Testis (tissue), 3 donors: ENCODE measurements around the gene HADHA. TPM values are rescaled to one million over a fixed set of nuclear protein-coding genes. Genes with fewer than 3 reads are reported as not detected.

Source experiments
- DNase-seq: peaks from one replicate; pipeline ENCODE4 v3.0.0-alpha.2; 2019
- H3K27ac ChIP-seq, 2 donors: fragments of 200-600 bp; sonication (generic); one replicate each; pipeline ENCODE4 v1.5.1; 2019
- H3K27me3 ChIP-seq: fragments of 200-600 bp; sonication (generic); one replicate; pipeline ENCODE4 v1.5.1; 2019
- H3K36me3 ChIP-seq: fragments of 200-600 bp; sonication (generic); one replicate; pipeline ENCODE4 v1.5.1; 2017; ENCODE audit warnings: low read depth; ENCODE audit errors: missing control alignments
- H3K4me1 ChIP-seq: fragments of 200-600 bp; sonication (generic); one replicate; pipeline ENCODE4 v1.5.1; 2019
- H3K4me3 ChIP-seq, 2 donors: fragments of 200-600 bp; sonication (generic); one replicate each; pipeline ENCODE4 v1.5.1; 2017 to 2019
- H3K9me3 ChIP-seq: fragments of 200-600 bp; sonication (generic); one replicate; pipeline ENCODE4 v1.5.1; 2017
- POLR2A ChIP-seq: fragments of 450-650 bp; IDR thresholded peaks from one replicate; pipeline ENCODE4 v1.6.1; 2017; ENCODE audit warnings: antibody characterized with exemption, mild to moderate bottlenecking, moderate library complexity
- WGBS, 2 donors: methylation state at CpG; one replicate each; pipeline ENCODE4 v1.1.5; 2018; 5-methylcytosine and 5-hydroxymethylcytosine counted together
- intact Hi-C: fragments of 100-400 bp; cut with DNase I; formaldehyde crosslinking; loops from one replicate; pipeline ENCODE4 v1.15.1; 2023; ENCODE audit warnings: low total_unique reads
- polyA plus RNA-seq: library from polyadenylated mRNA; stranded (reverse); fragments of 350-450 nt; fragmentation: Illumina TruSeq; extraction: RNeasy Lipid Tissue Mini Kit (QIAGEN cat#74804); gene quantifications from one replicate; pipeline ENCODE4 v1.2.3, GENCODE V29; 2014; ENCODE audit warnings: low read depth, low replicate concordance; ENCODE audit not compliant: insufficient read depth
- total RNA-seq, 2 donors: library from RNA; depleted of rRNA; stranded (reverse); fragments of >200 nt; gene quantifications; one replicate each; pipeline ENCODE4 v1.2.3, GENCODE V29; 2016
- TF ChIP-seq, protein P1 (sequence below), 3 experiments: fragments of 450-650 bp in 2 of 3; fragments of 200-600 bp in 1 of 3; sonication (generic) in 1 of 3; IDR thresholded peaks; one replicate each; pipeline ENCODE4 v1.5.1; 2016 to 2019; ENCODE audit warnings: antibody characterized with exemption in 3 of 3, mild to moderate bottlenecking in 2 of 3, moderate library complexity in 1 of 3

Gene HADHA
- total and polyA plus RNA-seq, 3 donors from 2014 or later = 93.7 to 161 (median 98.8) TPM

DNA sequence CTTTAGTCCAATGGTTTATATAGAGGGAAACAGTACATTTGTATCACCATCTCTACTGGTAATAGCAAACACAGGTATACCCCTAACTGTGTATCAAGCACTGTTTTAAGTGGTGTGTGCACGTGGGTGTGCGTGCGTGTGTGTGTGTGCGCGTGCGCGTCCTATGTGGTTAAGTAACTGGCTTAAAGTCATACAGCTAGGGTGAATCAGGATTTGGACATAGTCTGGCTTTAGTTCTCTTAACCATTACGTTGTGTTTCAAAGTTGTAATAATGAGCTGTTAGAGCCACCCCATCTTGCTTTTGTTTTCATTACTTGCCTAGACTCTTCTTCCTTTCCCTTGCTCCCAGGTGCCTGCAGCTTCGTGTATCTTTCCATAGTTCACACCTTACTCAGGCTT, 2.4 kb upstream of the HADHA start:
- TF ChIP-seq, protein P1, sequence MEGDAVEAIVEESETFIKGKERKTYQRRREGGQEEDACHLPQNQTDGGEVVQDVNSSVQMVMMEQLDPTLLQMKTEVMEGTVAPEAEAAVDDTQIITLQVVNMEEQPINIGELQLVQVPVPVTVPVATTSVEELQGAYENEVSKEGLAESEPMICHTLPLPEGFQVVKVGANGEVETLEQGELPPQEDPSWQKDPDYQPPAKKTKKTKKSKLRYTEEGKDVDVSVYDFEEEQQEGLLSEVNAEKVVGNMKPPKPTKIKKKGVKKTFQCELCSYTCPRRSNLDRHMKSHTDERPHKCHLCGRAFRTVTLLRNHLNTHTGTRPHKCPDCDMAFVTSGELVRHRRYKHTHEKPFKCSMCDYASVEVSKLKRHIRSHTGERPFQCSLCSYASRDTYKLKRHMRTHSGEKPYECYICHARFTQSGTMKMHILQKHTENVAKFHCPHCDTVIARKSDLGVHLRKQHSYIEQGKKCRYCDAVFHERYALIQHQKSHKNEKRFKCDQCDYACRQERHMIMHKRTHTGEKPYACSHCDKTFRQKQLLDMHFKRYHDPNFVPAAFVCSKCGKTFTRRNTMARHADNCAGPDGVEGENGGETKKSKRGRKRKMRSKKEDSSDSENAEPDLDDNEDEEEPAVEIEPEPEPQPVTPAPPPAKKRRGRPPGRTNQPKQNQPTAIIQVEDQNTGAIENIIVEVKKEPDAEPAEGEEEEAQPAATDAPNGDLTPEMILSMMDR (IDR thresholded peaks at IDR 0.05) = no peak
- TF ChIP-seq POLR2A = no peak
- WGBS, 2 donors = 45 to 68% methylated on average over 9 of the region's 9 CpGs
- H3K36me3 ChIP-seq = no peaks in the 10 kb centered on the region
- DNase-seq = no peak
- H3K4me1 ChIP-seq = peaks cover 18% of the 10 kb centered on the region
- H3K9me3 ChIP-seq = no peaks in the 10 kb centered on the region
- H3K4me3 ChIP-seq = no peak overlapping the region
- intact Hi-C loops = no loop called here
- H3K27me3 ChIP-seq = no peaks in the 10 kb centered on the region
- no peak overlapping the region for H3K27ac ChIP-seq

DNA sequence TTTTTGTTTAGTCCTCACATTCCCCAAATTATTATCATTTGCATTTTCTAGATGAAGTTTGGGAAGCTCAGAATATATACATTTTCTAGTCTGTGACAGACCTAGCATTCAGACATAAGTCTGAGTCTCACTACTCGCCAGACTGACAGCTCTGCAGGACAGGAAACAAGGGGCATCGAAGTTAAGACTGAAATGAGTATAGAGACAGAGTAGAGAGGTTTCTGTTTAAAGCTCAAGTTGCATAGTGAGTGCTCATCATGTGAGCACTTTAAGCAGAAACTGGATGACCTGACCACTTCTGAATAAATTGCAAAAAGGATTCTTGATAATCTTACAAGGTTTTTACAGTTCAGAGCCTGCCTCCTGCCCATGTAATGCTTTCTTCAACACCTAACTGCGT, 1.4 kb upstream of the HADHA start:
- Histone ChIP-seq H3K27me3 (no peaks in the 10 kb centered on the region), H3K4me1 (peaks cover 18% of the 10 kb centered on the region), H3K27ac (peak overlapping the region in 1 of 2 donors; percentile 97), H3K9me3 (no peaks in the 10 kb centered on the region), H3K36me3 (no peaks in the 10 kb centered on the region), H3K4me3 (peak overlapping the region; percentile 92 to 93)
- no peak for DNase-seq
- intact Hi-C loops = no loop called here
- TF ChIP-seq POLR2A = no peak
- TF ChIP-seq, protein P1 (IDR thresholded peaks at IDR 0.05) = no peak
- WGBS, 2 donors = 12 to 21% methylated on average over 3 of the region's 3 CpGs

DNA sequence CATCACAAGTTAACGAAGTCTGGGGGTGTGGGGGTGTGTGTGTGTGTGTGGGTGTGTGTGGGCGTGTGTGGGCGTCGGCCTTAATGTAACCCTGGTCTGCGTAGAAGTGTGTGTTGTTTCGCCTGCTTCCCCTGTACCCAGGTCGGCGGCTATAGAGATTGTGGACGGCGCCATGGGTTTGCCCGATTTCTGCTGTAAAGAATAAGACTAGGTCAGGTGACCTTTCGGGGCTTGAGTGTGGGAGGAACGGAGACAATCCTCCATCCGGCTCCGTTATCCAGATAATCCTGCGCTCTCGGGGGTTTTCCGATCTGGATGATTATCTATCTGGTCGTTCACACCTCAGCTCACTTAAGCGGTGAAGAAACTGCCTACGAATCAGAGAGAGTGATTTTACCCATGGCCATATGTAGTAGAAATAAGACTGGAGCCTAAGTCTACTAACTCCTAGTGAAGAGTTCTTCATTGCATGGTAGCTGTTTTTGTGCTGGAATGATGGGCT, 850 bp upstream of the HADHA start:
- peak overlapping the region; percentile 92 to 93 for H3K4me3 ChIP-seq
- H3K27ac ChIP-seq = peak overlapping the region; percentile 94 to 97
- H3K36me3 ChIP-seq = no peaks in the 10 kb centered on the region
- 0 to 1% methylated on average over 21 of the region's 21 CpGs for WGBS, 2 donors
- DNase-seq = peak; percentile 66
- H3K27me3 ChIP-seq = no peaks in the 10 kb centered on the region
- intact Hi-C loops = no loop called here
- TF ChIP-seq, protein P1 (IDR thresholded peaks at IDR 0.05) = no peak
- TF ChIP-seq POLR2A = no peak
- H3K4me1 ChIP-seq = peaks cover 18% of the 10 kb centered on the region
- no peaks in the 10 kb centered on the region for H3K9me3 ChIP-seq

DNA sequence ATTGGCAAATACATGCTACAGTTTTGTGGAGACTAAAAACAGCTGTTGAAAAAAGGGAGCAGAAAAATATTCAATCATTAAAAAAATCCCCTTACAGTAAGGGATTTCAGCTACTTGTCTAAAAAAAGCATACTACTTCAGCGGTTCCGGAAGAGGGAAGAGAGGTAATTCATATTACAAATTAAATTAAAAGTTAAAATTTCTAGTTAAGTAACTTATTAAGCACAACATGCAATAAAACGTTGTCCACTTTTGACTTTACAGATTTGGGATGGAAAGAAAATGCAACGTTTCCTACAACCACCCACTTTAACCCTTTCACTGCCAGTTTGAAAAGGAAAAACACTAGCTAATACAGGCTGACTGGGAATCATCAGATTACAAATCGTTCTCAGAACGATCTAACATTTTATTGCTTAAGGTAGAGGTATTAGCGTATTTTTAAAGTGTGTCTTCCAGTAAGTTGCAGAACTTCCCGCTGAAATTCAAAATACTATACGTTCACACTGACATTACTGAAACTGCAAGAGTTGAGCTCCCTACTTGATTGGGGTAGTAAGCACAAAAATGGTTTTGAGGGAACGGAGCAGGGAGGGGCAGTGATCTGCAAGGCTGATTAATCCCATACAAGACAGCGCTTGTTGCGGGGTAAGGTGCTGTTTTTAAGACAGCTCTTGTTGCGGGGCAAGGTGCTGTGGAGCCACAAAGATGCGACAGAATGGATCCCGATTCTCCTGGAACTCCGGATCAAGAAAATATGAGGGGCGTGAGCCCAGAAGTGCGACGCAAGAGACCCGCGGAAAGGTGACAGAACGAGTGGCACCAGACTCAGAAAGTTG, 743 bp downstream of the HADHA start:
- peak overlapping the region; percentile 92 to 93 for H3K4me3 ChIP-seq
- 0 to 1% methylated on average over 22 of the region's 22 CpGs for WGBS, 2 donors
- H3K27ac ChIP-seq = peak overlapping the region; percentile 94 to 97
- peaks cover 18% of the 10 kb centered on the region for H3K4me1 ChIP-seq
- peak; percentile 26 for DNase-seq
- H3K27me3 ChIP-seq = no peaks in the 10 kb centered on the region
- H3K9me3 ChIP-seq = no peaks in the 10 kb centered on the region
- intact Hi-C loops = no loop called here
- TF ChIP-seq, protein P1 (IDR thresholded peaks at IDR 0.05) = no peak
- TF ChIP-seq POLR2A = no peak
- H3K36me3 ChIP-seq = no peaks in the 10 kb centered on the region
